GM23338 (cell line): ENCODE measurements around the gene DLG2. TPM values are rescaled to one million over a fixed set of nuclear protein-coding genes. Genes with fewer than 3 reads are reported as not detected.

Source experiments
- ATAC-seq: fragments of 200-7000 bp; cut with Tn5 transposase; 3 replicates; pipeline ENCODE4 v1.9.1; 2020
- DNase-seq: peaks from one replicate; pipeline ENCODE4 v3.0.0-alpha.2; 2015; ENCODE audit warnings: low spot score
- H2AFZ ChIP-seq: fragments of 200-600 bp; sonication (generic); 2 replicates; pipeline ENCODE4 v1.8.0; 2016; ENCODE audit warnings: antibody characterized with exemption, mild to moderate bottlenecking, moderate library complexity
- H3F3A ChIP-seq: fragments of 200-600 bp; sonication (generic); replicated peaks from 2 replicates; pipeline ENCODE4 v1.8.0; 2017; ENCODE audit warnings: antibody characterized with exemption, mixed run types, low read depth
- H3K27ac ChIP-seq: fragments of 200-600 bp; sonication (generic); 2 replicates; pipeline ENCODE4 v1.6.1; 2016; ENCODE audit warnings: low read depth
- H3K27me3 ChIP-seq: fragments of 200-600 bp; sonication (generic); 2 replicates; pipeline ENCODE4 v1.8.0; 2016; ENCODE audit warnings: mild to moderate bottlenecking, mixed run types, moderate library complexity; ENCODE audit not compliant: insufficient read depth
- H3K36me3 ChIP-seq: fragments of 200-600 bp; sonication (generic); 2 replicates; pipeline ENCODE4 v1.8.0; 2016; ENCODE audit warnings: mild to moderate bottlenecking; ENCODE audit not compliant: insufficient read depth
- H3K4me1 ChIP-seq: fragments of 200-600 bp; sonication (generic); 2 replicates; pipeline ENCODE4 v1.8.0; 2016; ENCODE audit warnings: mild to moderate bottlenecking, moderate library complexity; ENCODE audit not compliant: insufficient read depth
- H3K4me2 ChIP-seq: fragments of 200-600 bp; sonication (generic); 2 replicates; pipeline ENCODE4 v1.7.1; 2017; ENCODE audit warnings: mixed run types
- H3K4me3 ChIP-seq: fragments of 200-600 bp; sonication (generic); 2 replicates; pipeline ENCODE4 v1.6.1; 2016; ENCODE audit warnings: mixed run types
- H3K79me2 ChIP-seq: fragments of 200-600 bp; sonication (generic); replicated peaks from 2 replicates; pipeline ENCODE4 v1.8.0; 2017; ENCODE audit warnings: mild to moderate bottlenecking; ENCODE audit not compliant: insufficient read depth
- H3K9me2 ChIP-seq: fragments of 200-600 bp; sonication (generic); 2 replicates; pipeline ENCODE4 v1.8.0; 2017; ENCODE audit not compliant: insufficient read depth
- H4K20me1 ChIP-seq: fragments of 200-600 bp; sonication (generic); replicated peaks from 2 replicates; pipeline ENCODE4 v1.8.0; 2017; ENCODE audit warnings: mild to moderate bottlenecking; ENCODE audit not compliant: insufficient read depth
- H3K27ac Mint-ChIP-seq: 2 replicates; pipeline ENCODE4 v1.8.0; 2020; ENCODE audit warnings: inconsistent platforms, mild to moderate bottlenecking, moderate library complexity, mixed read lengths
- H3K27me3 Mint-ChIP-seq: 3 replicates; pipeline ENCODE4 v1.8.0; 2022; ENCODE audit warnings: low read depth, mild to moderate bottlenecking, moderate library complexity, mixed read lengths, inconsistent platforms; ENCODE audit not compliant: insufficient read depth, poor library complexity
- H3K36me3 Mint-ChIP-seq: 3 replicates; pipeline ENCODE4 v1.8.0; 2021; ENCODE audit warnings: low read depth, mild to moderate bottlenecking, inconsistent platforms, moderate library complexity, mixed read lengths
- H3K4me1 Mint-ChIP-seq: 3 replicates; pipeline ENCODE4 v1.8.0; 2020; ENCODE audit warnings: mild to moderate bottlenecking, inconsistent platforms, mixed read lengths
- H3K4me3 Mint-ChIP-seq: 3 replicates; pipeline ENCODE4 v1.8.0; 2021; ENCODE audit warnings: moderate library complexity, mild to moderate bottlenecking, inconsistent platforms, mixed read lengths
- H3K9me3 Mint-ChIP-seq: 3 replicates; pipeline ENCODE4 v1.8.0; 2020; ENCODE audit warnings: moderate library complexity, mild to moderate bottlenecking, inconsistent platforms, mixed read lengths
- CREB1 ChIP-seq: fragments of 250-450 bp; sonication (Bioruptor Pico); IDR thresholded peaks from 2 replicates; pipeline ENCODE4 v1.5.0; 2020; ENCODE audit warnings: low read depth, mild to moderate bottlenecking, moderate library complexity
- CTCF ChIP-seq, 2 experiments: fragments of 200-600 bp in 1 of 2; sonication (generic) in 1 of 2; conservative IDR thresholded peaks; 2 replicates each; pipeline versions ENCODE4 v1.5.1 to v1.6.1; 2016 to 2017; ENCODE audit warnings: antibody characterized with exemption in 2 of 2, low read depth in 2 of 2, mild to moderate bottlenecking in 2 of 2, moderate library complexity in 1 of 2
- ETS1 ChIP-seq: IDR thresholded peaks from 2 replicates; pipeline ENCODE4 v1.6.1; 2016; ENCODE audit warnings: antibody characterized with exemption
- EZH2 ChIP-seq: fragments of 200-600 bp; sonication (generic); IDR thresholded peaks from one replicate; pipeline ENCODE4 v1.8.0; 2017; ENCODE audit warnings: antibody characterized with exemption, mild to moderate bottlenecking, low read depth; ENCODE audit not compliant: unreplicated experiment
- EZH2phosphoT487 ChIP-seq: fragments of 200-600 bp; sonication (generic); IDR thresholded peaks from one replicate; pipeline ENCODE4 v1.8.1; 2018; ENCODE audit warnings: antibody characterized with exemption; ENCODE audit not compliant: unreplicated experiment
- JUNB ChIP-seq: IDR thresholded peaks from one replicate; pipeline ENCODE4 v1.6.1; 2016; ENCODE audit warnings: antibody characterized with exemption; ENCODE audit not compliant: unreplicated experiment
- POLR2AphosphoS5 ChIP-seq: IDR thresholded peaks from 2 replicates; pipeline ENCODE4 v1.6.1; 2016; ENCODE audit warnings: antibody characterized with exemption, low read depth
- STAT1 ChIP-seq: IDR thresholded peaks from one replicate; pipeline ENCODE4 v1.6.1; 2016; ENCODE audit warnings: antibody characterized with exemption; ENCODE audit not compliant: unreplicated experiment
- ZNF114 ChIP-seq: fragments of 250-450 bp; sonication (Bioruptor Pico); IDR thresholded peaks from 2 replicates; pipeline ENCODE4 v1.5.0; 2020; ENCODE audit warnings: mild to moderate bottlenecking, moderate library complexity
- ZNF331 ChIP-seq: fragments of 250-450 bp; sonication (Bioruptor Pico); IDR thresholded peaks from 2 replicates; pipeline ENCODE4 v1.5.0; 2020; ENCODE audit warnings: low read depth, mild to moderate bottlenecking, moderate library complexity
- ZNF462 ChIP-seq: fragments of 250-450 bp; sonication (Bioruptor Pico); IDR thresholded peaks from 2 replicates; pipeline ENCODE4 v1.5.0; 2020; ENCODE audit warnings: mild to moderate bottlenecking, moderate library complexity
- polyA plus RNA-seq: library from polyadenylated mRNA; unstranded; fragments of >200 nt; fragmentation: Nextera tagmentation; extraction: Ambion mirVana; gene quantifications from 2 replicates; pipeline ENCODE4 v1.2.1, GENCODE V29; 2016
- total RNA-seq: library from RNA; depleted of rRNA; stranded (reverse); fragments of >200 nt; shearing (Covaris generic); gene quantifications from 2 replicates; pipeline ENCODE4 v1.2.3, GENCODE V29; 2014

DLG2 gene
- total and polyA plus RNA-seq, 2 experiments from 2014 or later = 19.8 to 21.5 TPM

DNA sequence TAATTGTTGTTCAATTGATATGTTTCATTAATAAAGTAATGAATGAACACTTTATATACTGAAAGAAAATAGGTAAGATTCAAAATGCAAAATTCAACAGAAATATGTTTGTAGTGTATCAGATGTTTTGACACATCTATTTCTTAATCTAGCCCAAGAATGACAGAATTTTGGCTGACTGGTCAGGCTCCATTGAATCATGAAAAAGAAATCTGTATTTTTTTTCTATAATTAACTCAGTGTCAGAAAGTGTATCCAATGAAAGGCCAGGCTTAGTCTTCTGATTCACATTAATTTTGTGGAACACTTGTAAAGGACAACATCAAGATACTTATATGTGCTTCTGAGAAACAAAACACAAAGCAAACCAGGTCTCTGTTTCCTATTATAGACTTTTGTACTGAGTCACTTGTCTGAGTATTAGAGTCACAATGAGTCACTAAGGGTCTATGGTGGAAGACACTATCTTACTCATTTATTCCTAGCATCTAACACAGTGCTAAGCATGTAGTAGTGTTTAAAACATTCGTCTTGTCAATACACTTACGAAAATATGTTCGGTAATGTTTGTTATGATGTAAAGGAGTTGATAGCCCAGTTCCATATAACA, 2043.3 kb downstream of the DLG2 start:
- DNase-seq (no peak), ATAC-seq (no peak)
- no peaks in the 10 kb centered on the region for H3K79me2 ChIP-seq
- H2AFZ ChIP-seq = no peak overlapping the region
- H3K27ac ChIP-seq = no peak overlapping the region
- H3K27ac Mint-ChIP-seq = no peak overlapping the region
- H3K4me1 ChIP-seq = peaks cover 5% of the 10 kb centered on the region
- no peak overlapping the region for H3K4me2 ChIP-seq
- no peak for TF ChIP-seq POLR2AphosphoS5
- no peak for TF ChIP-seq ZNF114 (CRISPR knock-in tag)
- no peak for TF ChIP-seq STAT1
- TF ChIP-seq ZNF331 (CRISPR knock-in tag) = no peak
- TF ChIP-seq JUNB = no peak
- no peak for TF ChIP-seq EZH2phosphoT487
- no peak for TF ChIP-seq ETS1
- no peak for TF ChIP-seq CREB1 (CRISPR knock-in tag)
- no peak for TF ChIP-seq CTCF (conservative IDR thresholded peaks at IDR 0.05; ENCODE audit: low read depth in 2 of 2)
- no peak for TF ChIP-seq EZH2
- H3K4me1 Mint-ChIP-seq = peaks cover 16% of the 10 kb centered on the region
- H3F3A ChIP-seq = no peaks in the 10 kb centered on the region
- H3K36me3 Mint-ChIP-seq = no peaks in the 10 kb centered on the region
- no peaks in the 10 kb centered on the region for H3K27me3 Mint-ChIP-seq
- H3K27me3 ChIP-seq = no peaks in the 10 kb centered on the region
- H3K36me3 ChIP-seq = no peaks in the 10 kb centered on the region
- no peaks in the 10 kb centered on the region for H3K9me2 ChIP-seq
- no peaks in the 10 kb centered on the region for H3K9me3 Mint-ChIP-seq
- H3K4me3 Mint-ChIP-seq = no peak overlapping the region
- H3K4me3 ChIP-seq = no peak overlapping the region
- H4K20me1 ChIP-seq = no peaks in the 10 kb centered on the region

- no peak overlapping the region for H3K4me3 ChIP-seq
- no peaks in the 10 kb centered on the region for H3K79me2 ChIP-seq
- H3K9me3 Mint-ChIP-seq = no peaks in the 10 kb centered on the region
- H3K27ac Mint-ChIP-seq = no peak overlapping the region
- ATAC-seq (no peak), DNase-seq (no peak)
- no peak overlapping the region for H3K4me2 ChIP-seq
- no peak overlapping the region for H2AFZ ChIP-seq
- H3K4me3 Mint-ChIP-seq = no peak overlapping the region
- no peaks in the 10 kb centered on the region for H3K27me3 Mint-ChIP-seq
- H3F3A ChIP-seq = no peaks in the 10 kb centered on the region
- H3K27me3 ChIP-seq = no peaks in the 10 kb centered on the region
- H3K4me1 Mint-ChIP-seq = peaks cover 29% of the 10 kb centered on the region
- H4K20me1 ChIP-seq = no peaks in the 10 kb centered on the region
- H3K36me3 Mint-ChIP-seq = no peaks in the 10 kb centered on the region
- peaks cover 8% of the 10 kb centered on the region; the same call in 1 of the 2 replicates for H3K4me1 ChIP-seq
- H3K27ac ChIP-seq = no peak overlapping the region
- H3K9me2 ChIP-seq = no peaks in the 10 kb centered on the region
- H3K36me3 ChIP-seq = no peaks in the 10 kb centered on the region
- TF ChIP-seq CTCF (conservative IDR thresholded peaks at IDR 0.05; ENCODE audit: low read depth in 2 of 2) (no peak), ZNF331 (CRISPR knock-in tag) (no peak), ZNF462 (CRISPR knock-in tag) (no peak), EZH2 (no peak)
Observed at GRCh38 chr11:83574519-83574918, 2052.6 kb downstream of the DLG2 start.
